CD4-positive, alpha-beta T cell (primary cell): Measurements from ENCODE around the gene HSPA14. TPM values are rescaled to one million over a fixed set of nuclear protein-coding genes. Genes with fewer than 3 reads are reported as not detected.

Source experiments
- ATAC-seq: fragments of 200-7000 bp; cut with Tn5 transposase; one replicate; pipeline ENCODE4 v1.10.0; 2022; ENCODE audit warnings: mild to moderate bottlenecking; ENCODE audit not compliant: poor library complexity
- CTCF ChIA-PET: fragments of 350-600 bp; sonication (Branson Sonifier 250); formaldehyde crosslinking; loops from one replicate; lab custom pipeline; 2021; ENCODE audit warnings: antibody characterized with exemption, inconsistent platforms; lab: Charles Lee
- POLR2A ChIA-PET: fragments of 350-600 bp; sonication (Branson Sonifier 250); formaldehyde crosslinking; loops from one replicate; lab custom pipeline; 2021; ENCODE audit warnings: antibody characterized with exemption, inconsistent platforms; lab: Charles Lee
- DNase-seq, 14 experiments: peaks; one replicate each; pipeline ENCODE4 v3.0.0-alpha.2; 2013 to 2020; ENCODE audit warnings: mixed read lengths in 2 of 14
- H3K27ac ChIP-seq, 2 donors: one replicate each; pipeline versions ENCODE4 v1.5.1 to v1.7.0; 2013; ENCODE audit warnings: low read length in 2 of 2, low read depth in 1 of 2, mild to moderate bottlenecking in 1 of 2
- H3K27me3 ChIP-seq, 2 experiments: 1 replicate in 1 of 2; 2 replicates in 1 of 2; pipeline versions ENCODE4 v1.6.1 to v1.7.0; 2013; ENCODE audit warnings: low read length in 2 of 2, control low read depth in 1 of 2, mild to moderate bottlenecking in 1 of 2, moderate library complexity in 1 of 2; ENCODE audit not compliant: insufficient read depth in 2 of 2, control insufficient read depth in 1 of 2
- H3K36me3 ChIP-seq: one replicate; pipeline ENCODE4 v1.6.1; 2013; ENCODE audit warnings: low read length, control low read depth; ENCODE audit not compliant: insufficient read depth
- H3K4me1 ChIP-seq: one replicate; pipeline ENCODE4 v1.6.1; 2013; ENCODE audit warnings: low read length, control low read depth; ENCODE audit not compliant: insufficient read depth
- H3K4me3 ChIP-seq: one replicate; pipeline ENCODE4 v1.5.1; 2013; ENCODE audit warnings: mild to moderate bottlenecking, low read length, moderate library complexity
- H3K9me3 ChIP-seq, 2 experiments: 1 replicate in 1 of 2; 2 replicates in 1 of 2; pipeline versions ENCODE4 v1.6.1 to v1.7.0; 2013; ENCODE audit warnings: low read length in 2 of 2, mild to moderate bottlenecking in 2 of 2, control low read depth in 1 of 2, moderate library complexity in 1 of 2; ENCODE audit not compliant: control insufficient read depth in 1 of 2, insufficient read depth in 1 of 2
- H3K27ac Mint-ChIP-seq: one replicate; pipeline ENCODE4 v1.8.0; 2020; ENCODE audit warnings: mixed read lengths
- H3K27me3 Mint-ChIP-seq: one replicate; pipeline ENCODE4 v1.8.0; 2021; ENCODE audit warnings: mixed read lengths
- H3K36me3 Mint-ChIP-seq: one replicate; pipeline ENCODE4 v1.8.0; 2021; ENCODE audit warnings: low read depth, mixed read lengths
- H3K4me1 Mint-ChIP-seq: one replicate; pipeline ENCODE4 v1.8.0; 2021; ENCODE audit warnings: low read depth, mixed read lengths
- H3K4me3 Mint-ChIP-seq: one replicate; pipeline ENCODE4 v1.8.0; 2020; ENCODE audit warnings: mild to moderate bottlenecking, mixed read lengths
- H3K9me3 Mint-ChIP-seq: one replicate; pipeline ENCODE4 v1.8.0; 2020; ENCODE audit warnings: mixed read lengths
- intact Hi-C, 2 experiments: fragments of 100-400 bp; cut with DNase I in 1 of 2; cut with micrococcal nuclease in 1 of 2; formaldehyde crosslinking; loops; one replicate each; pipeline versions ENCODE4 v1.15.1 to v1.9.0; 2023 to 2025; cut with DNase I, micrococcal nuclease
- total RNA-seq, 174 experiments: library from RNA in 2 of 174; stranded (reverse) in 2 of 174; gene quantifications; one replicate each; pipeline ENCODE4 v1.2.3 and lab custom pipeline; 2021 to 2026
- TF ChIP-seq, protein P1 (sequence below): fragments of 200-600 bp; IDR thresholded peaks from one replicate; pipeline ENCODE4 v1.8.0; 2022; ENCODE audit warnings: antibody characterized with exemption, mild to moderate bottlenecking

HSPA14 gene
- total RNA-seq, 2 experiments from 2014 or later, result 29.1 to 33.4 TPM

DNA sequence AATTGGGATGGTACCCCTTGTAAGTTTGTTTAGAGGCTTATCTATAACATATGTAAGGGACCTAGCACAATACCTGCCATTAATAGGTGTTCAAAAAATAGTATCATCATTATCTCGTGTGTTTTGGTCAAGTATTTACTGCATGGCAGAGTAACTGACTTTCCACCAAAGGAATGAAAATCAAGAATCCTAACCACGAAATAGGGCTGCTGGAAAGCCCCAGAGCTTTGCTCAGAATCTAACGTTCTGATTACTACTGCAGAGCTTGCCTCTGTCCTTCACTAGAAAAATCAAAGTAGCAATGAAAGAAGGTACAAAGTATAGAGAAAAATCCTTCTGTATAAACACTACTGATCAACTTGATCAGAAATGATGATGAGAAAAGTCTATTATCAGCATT is 80.9 kb downstream of the HSPA14 start:
- ATAC-seq, result no peak
- Mint-ChIP-seq H3K27me3 (no peaks in the 10 kb centered on the region), H3K4me3 (no peak overlapping the region), H3K4me1 (peaks cover 18% of the 10 kb centered on the region), H3K9me3 (peaks cover 5% of the 10 kb centered on the region), H3K36me3 (peaks cover 98% of the 10 kb centered on the region), H3K27ac (no peak overlapping the region)
- H3K4me3 ChIP-seq, result no peak overlapping the region
- no peak for DNase-seq
- ChIA-PET POLR2A (no interaction called here), CTCF (no interaction called here)
- peaks cover 4 to 17% of the 10 kb centered on the region in 2 experiments for H3K9me3 ChIP-seq
- peaks cover 88% of the 10 kb centered on the region for H3K36me3 ChIP-seq
- TF ChIP-seq, protein P1, sequence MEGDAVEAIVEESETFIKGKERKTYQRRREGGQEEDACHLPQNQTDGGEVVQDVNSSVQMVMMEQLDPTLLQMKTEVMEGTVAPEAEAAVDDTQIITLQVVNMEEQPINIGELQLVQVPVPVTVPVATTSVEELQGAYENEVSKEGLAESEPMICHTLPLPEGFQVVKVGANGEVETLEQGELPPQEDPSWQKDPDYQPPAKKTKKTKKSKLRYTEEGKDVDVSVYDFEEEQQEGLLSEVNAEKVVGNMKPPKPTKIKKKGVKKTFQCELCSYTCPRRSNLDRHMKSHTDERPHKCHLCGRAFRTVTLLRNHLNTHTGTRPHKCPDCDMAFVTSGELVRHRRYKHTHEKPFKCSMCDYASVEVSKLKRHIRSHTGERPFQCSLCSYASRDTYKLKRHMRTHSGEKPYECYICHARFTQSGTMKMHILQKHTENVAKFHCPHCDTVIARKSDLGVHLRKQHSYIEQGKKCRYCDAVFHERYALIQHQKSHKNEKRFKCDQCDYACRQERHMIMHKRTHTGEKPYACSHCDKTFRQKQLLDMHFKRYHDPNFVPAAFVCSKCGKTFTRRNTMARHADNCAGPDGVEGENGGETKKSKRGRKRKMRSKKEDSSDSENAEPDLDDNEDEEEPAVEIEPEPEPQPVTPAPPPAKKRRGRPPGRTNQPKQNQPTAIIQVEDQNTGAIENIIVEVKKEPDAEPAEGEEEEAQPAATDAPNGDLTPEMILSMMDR, result no peak
- intact Hi-C loops, result no loop called here
- H3K27ac ChIP-seq, result no peak overlapping the region
- no peaks in the 10 kb centered on the region for H3K4me1 ChIP-seq
- no peaks in the 10 kb centered on the region for H3K27me3 ChIP-seq

Other genes starting within 250 kb of the HSPA14 start
- gene FAM107B, start 63.4 kb upstream of the HSPA14 start, total RNA-seq, result 100 to 1,000 TPM; 261 to 262 TPM
- 1 to 10 TPM; 3.2 to 3.7 TPM for gene CDNF, start 269 bp upstream of the HSPA14 start, total RNA-seq
- 10 to 100 TPM; 26.2 to 26.9 TPM for gene MSANTD7, start within 50 bp of the HSPA14 start, total RNA-seq
- 1 to 10 TPM; 3.4 to 3.5 TPM for gene SUV39H2, start 40.6 kb downstream of the HSPA14 start, total RNA-seq
- gene DCLRE1C, start 115.8 kb downstream of the HSPA14 start, total RNA-seq, result 10 to 100 TPM; 11.0 to 15.4 TPM
- not detected for gene MEIG1, start 121.1 kb downstream of the HSPA14 start, total RNA-seq
- under 1 TPM; 0.22 to 0.34 TPM for gene OLAH, start 205.6 kb downstream of the HSPA14 start, total RNA-seq